ENCODE results near the gene RNF146.
A peak's percentile ranks its signal among the peaks of the same experiment; 100 is the strongest.
"Not testable (repeated sequence)": the region's sequence is repeated elsewhere in the genome, so short reads cannot be mapped to it uniquely, and the experiment has no call there.

The RNF146 gene, protein sequence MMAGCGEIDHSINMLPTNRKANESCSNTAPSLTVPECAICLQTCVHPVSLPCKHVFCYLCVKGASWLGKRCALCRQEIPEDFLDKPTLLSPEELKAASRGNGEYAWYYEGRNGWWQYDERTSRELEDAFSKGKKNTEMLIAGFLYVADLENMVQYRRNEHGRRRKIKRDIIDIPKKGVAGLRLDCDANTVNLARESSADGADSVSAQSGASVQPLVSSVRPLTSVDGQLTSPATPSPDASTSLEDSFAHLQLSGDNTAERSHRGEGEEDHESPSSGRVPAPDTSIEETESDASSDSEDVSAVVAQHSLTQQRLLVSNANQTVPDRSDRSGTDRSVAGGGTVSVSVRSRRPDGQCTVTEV

GRCh38 chr6:127266178-127266891, at the start of gene RNF146:
RNF146 (plus strand) TSS chr6:127266864; CDS start chr6:127280339, 13,475 bp downstream.
- DNase-seq (ENCODE audit: low spot score in 2 of 2), result peak; percentile 64 to 82
- Mint-ChIP-seq H3K27me3 (no peaks in the 10 kb centered on the region), H3K27ac (peak within 1 kb of the TSS; percentile 98), H3K36me3 (no peaks in the 10 kb centered on the region), H3K4me3 (peak within 1 kb of the TSS; percentile 92), H3K4me1 (peaks cover 14% of the 10 kb centered on the region), H3K9me3 (no peaks in the 10 kb centered on the region)
- ATAC-seq (ENCODE audit: low read depth), result peak; percentile 77

GRCh38 chr6:127219869-127220268, 46.8 kb upstream of the RNF146 start:
- no peaks in the 10 kb centered on the region for H3K4me1 Mint-ChIP-seq
- no peak overlapping the region for H3K4me3 Mint-ChIP-seq
- no peaks in the 10 kb centered on the region for H3K9me3 Mint-ChIP-seq
- ATAC-seq (ENCODE audit: low read depth), result no peak
- H3K36me3 Mint-ChIP-seq, result no peaks in the 10 kb centered on the region
- H3K27me3 Mint-ChIP-seq, result peaks cover 8% of the 10 kb centered on the region
- H3K27ac Mint-ChIP-seq, result no peak overlapping the region
- no peak for DNase-seq (ENCODE audit: low spot score in 2 of 2)

DNA sequence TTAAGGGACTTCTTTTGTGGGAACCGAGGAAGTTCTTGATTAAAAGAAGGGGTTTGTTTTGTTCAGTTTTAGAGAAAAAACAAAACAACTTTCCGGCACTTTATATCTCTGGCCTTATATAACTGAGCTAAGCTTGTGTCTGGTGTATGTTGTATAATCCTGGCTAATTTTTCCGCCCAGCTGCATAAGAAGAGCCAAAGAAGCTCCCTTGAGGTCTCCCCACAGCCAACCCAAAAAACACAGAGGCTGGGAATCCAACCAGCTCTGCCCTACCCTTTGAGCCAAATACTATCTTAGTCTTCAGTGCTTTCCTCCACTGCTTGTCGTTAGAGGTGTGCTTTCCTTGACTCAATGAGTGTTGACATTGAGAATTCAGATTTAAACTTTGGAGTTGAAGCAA, 45.5 kb upstream of the RNF146 start:
- no peaks in the 10 kb centered on the region for H3K4me1 Mint-ChIP-seq
- DNase-seq (ENCODE audit: low spot score in 2 of 2) (no peak), ATAC-seq (ENCODE audit: low read depth) (no peak)
- no peaks in the 10 kb centered on the region for H3K9me3 Mint-ChIP-seq
- H3K4me3 Mint-ChIP-seq, result no peak overlapping the region
- no peak overlapping the region for H3K27ac Mint-ChIP-seq
- no peaks in the 10 kb centered on the region for H3K36me3 Mint-ChIP-seq
- peaks cover 11% of the 10 kb centered on the region for H3K27me3 Mint-ChIP-seq

GRCh38 chr6:127222418-127222817, 44.2 kb upstream of the RNF146 start:
- ATAC-seq (ENCODE audit: low read depth) (no peak), DNase-seq (ENCODE audit: low spot score in 2 of 2) (no peak)
- Mint-ChIP-seq H3K4me3 (no peak overlapping the region), H3K9me3 (no peaks in the 10 kb centered on the region), H3K27me3 (peaks cover 11% of the 10 kb centered on the region), H3K36me3 (no peaks in the 10 kb centered on the region), H3K27ac (no peak overlapping the region), H3K4me1 (no peaks in the 10 kb centered on the region)

DNA sequence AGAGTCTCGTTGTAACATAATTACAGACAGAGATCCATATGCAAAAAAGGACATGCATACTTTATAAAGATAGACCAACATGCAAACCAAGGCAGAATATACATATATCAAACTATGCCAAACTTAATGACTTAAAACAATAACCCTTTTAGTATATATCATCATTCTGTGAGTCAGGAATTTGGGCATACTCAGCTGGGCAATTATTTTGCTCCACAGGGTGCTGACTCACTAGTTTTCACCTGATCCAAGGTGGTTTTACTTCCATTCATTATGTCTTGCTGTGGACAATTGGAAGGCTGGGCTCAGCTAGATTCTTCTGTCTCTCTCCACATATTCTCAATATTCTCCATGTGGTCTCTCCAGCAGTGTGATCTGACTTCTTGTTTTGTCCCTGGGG, 41.2 kb upstream of the RNF146 start:
- H3K9me3 Mint-ChIP-seq, result peaks cover 2% of the 10 kb centered on the region
- H3K36me3 Mint-ChIP-seq, result no peaks in the 10 kb centered on the region
- ATAC-seq (ENCODE audit: low read depth) (no peak), DNase-seq (ENCODE audit: low spot score in 2 of 2) (no peak)
- H3K4me1 Mint-ChIP-seq, result no peaks in the 10 kb centered on the region
- H3K27ac Mint-ChIP-seq, result no peak overlapping the region
- H3K27me3 Mint-ChIP-seq, result peaks cover 17% of the 10 kb centered on the region
- no peak overlapping the region for H3K4me3 Mint-ChIP-seq

DNA sequence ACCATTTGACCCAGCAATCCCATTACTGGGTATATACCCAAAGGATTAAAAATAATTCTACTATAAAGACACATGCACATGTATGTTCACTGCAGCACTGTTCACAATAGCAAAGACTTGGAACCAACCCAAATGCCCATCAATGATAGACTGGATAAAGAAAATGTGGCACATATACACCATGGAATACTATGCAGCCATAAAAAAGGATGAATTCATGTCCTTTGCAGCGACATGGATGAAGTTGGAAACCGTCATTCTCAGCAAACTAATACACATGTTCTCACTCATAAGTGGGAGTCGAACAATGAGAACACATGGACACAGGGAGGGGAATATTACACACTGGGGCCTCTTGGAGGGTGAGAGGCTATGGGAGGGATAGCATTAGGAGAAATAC, 32.8 kb upstream of the RNF146 start:
- not testable (repeated sequence) for DNase-seq (ENCODE audit: low spot score in 2 of 2); H3K4me3 Mint-ChIP-seq; H3K36me3 Mint-ChIP-seq; H3K27ac Mint-ChIP-seq; H3K27me3 Mint-ChIP-seq; ATAC-seq (ENCODE audit: low read depth); H3K4me1 Mint-ChIP-seq
- H3K9me3 Mint-ChIP-seq, result peaks cover 18% of the 10 kb centered on the region

DNA sequence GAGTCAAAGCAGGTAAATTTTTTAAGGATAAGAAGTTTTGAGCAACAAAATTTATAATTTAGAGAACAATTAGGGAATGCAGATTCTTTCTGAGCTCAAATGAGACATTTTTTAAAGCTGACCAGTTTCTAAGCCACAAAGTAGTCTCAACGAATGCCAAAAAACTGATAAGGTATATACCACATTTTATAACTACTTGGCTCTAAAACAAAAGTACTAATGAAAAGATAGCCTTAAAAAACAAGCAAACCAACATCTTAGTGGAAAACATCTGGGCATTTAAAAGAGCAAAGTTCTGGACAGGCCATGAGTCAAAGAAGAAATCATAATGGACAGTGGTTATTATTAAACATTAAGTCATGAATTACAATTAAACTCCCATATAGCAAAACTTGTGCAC, 23.2 kb upstream of the RNF146 start:
- H3K27me3 Mint-ChIP-seq, result peaks cover 5% of the 10 kb centered on the region
- H3K36me3 Mint-ChIP-seq, result no peaks in the 10 kb centered on the region
- H3K9me3 Mint-ChIP-seq, result no peaks in the 10 kb centered on the region

DNA sequence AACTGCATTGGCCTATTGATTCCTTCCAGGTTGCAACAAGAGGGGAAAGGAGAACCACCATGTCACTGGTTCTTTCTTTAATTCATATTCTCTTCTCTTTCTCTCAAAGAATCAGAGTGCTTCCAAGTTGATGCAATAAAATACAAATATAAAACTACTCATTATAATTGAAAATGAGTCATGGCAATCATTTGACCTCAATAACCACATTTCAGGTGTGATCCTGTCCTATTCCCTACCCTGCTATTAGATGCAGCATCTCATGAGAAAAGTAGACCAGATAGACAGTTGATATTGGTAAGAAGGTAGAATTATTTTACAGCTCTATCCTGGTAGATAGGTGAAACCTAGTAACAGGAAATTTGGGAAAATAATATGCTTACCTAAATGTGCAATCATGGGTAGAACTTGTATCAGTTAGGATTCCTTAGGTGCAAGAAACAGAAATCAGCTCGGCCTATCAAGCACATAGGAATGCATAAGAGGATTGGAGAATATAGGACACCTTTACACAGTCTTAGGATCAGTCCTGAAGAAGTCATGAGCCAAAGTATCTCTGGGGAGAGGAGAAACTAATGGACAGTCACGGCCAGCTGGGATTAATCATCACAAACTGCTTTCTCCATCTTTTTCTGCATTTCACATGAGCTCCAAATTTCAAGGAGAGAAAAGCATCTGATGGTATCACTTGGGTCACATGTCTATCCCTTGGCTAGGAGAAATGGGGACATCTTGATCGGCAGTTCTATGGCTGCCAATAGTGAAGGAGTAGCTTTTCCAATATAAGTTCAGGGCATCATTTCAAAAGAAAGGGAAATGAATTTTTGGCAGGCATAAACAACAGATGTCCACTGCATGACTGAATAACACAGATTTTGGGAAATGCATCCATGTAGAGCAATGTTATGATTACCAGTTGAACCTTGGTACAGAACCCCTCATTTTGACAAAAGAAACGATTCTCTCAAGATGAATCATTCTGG, 19.3 kb upstream of the RNF146 start:
- Mint-ChIP-seq H3K4me3 (no peak overlapping the region), H3K36me3 (no peaks in the 10 kb centered on the region), H3K27ac (no peak overlapping the region), H3K9me3 (no peaks in the 10 kb centered on the region), H3K4me1 (no peaks in the 10 kb centered on the region), H3K27me3 (peaks cover 5% of the 10 kb centered on the region)
- DNase-seq (ENCODE audit: low spot score in 2 of 2), result no peak
- ATAC-seq (ENCODE audit: low read depth), result no peak

More for the DNA sequence above, 23.2 kb upstream of the RNF146 start:
- Mint-ChIP-seq H3K4me1 (no peaks in the 10 kb centered on the region), H3K4me3 (no peak overlapping the region), H3K27ac (no peak overlapping the region)
- ATAC-seq (ENCODE audit: low read depth) (no peak), DNase-seq (ENCODE audit: low spot score in 2 of 2) (no peak)

- Mint-ChIP-seq H3K9me3 (no peaks in the 10 kb centered on the region), H3K27me3 (peaks cover 6% of the 10 kb centered on the region), H3K27ac (no peak overlapping the region), H3K4me3 (no peak overlapping the region), H3K36me3 (no peaks in the 10 kb centered on the region), H3K4me1 (no peaks in the 10 kb centered on the region)
- no peak for DNase-seq (ENCODE audit: low spot score in 2 of 2)
- ATAC-seq (ENCODE audit: low read depth), result no peak
Observed at GRCh38 chr6:127249621-127250020, 17.0 kb upstream of the RNF146 start.

GRCh38 chr6:127255286-127255685, 11.4 kb upstream of the RNF146 start:
- Mint-ChIP-seq H3K4me1 (no peaks in the 10 kb centered on the region), H3K36me3 (no peaks in the 10 kb centered on the region), H3K27me3 (peaks cover 3% of the 10 kb centered on the region), H3K9me3 (no peaks in the 10 kb centered on the region), H3K27ac (no peak overlapping the region), H3K4me3 (no peak overlapping the region)
- no peak for ATAC-seq (ENCODE audit: low read depth)
- DNase-seq (ENCODE audit: low spot score in 2 of 2), result no peak

DNA sequence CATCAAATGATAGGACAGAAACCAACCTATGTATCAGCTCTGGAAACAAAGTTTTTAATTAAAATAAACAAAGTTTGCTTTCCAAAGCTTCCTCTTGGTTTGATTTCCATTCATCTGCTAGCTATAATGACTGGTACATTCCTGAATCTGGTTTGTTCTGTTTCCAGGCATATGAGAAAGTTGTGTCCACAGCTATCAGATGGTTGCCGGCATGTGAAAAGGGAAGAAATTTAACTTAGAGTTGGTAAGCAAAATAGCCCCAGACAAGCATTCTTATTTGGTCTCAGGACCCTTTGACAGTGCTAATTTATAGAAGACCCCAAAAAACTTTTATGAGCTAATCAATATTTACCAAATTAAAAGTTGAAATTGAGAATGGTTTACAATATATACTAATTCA, 3.8 kb upstream of the RNF146 start:
- no peaks in the 10 kb centered on the region for H3K36me3 Mint-ChIP-seq
- no peaks in the 10 kb centered on the region for H3K9me3 Mint-ChIP-seq
- DNase-seq (ENCODE audit: low spot score in 2 of 2) (no peak), ATAC-seq (ENCODE audit: low read depth) (no peak)
- no peak overlapping the region for H3K27ac Mint-ChIP-seq
- H3K27me3 Mint-ChIP-seq, result peaks cover 2% of the 10 kb centered on the region
- peaks cover 3% of the 10 kb centered on the region for H3K4me1 Mint-ChIP-seq
- H3K4me3 Mint-ChIP-seq, result no peak overlapping the region

GRCh38 chr6:127263481-127263880, 3.2 kb upstream of the RNF146 start:
- Mint-ChIP-seq H3K36me3 (no peaks in the 10 kb centered on the region), H3K27ac (no peak overlapping the region), H3K27me3 (peaks cover 2% of the 10 kb centered on the region), H3K9me3 (no peaks in the 10 kb centered on the region), H3K4me3 (no peak overlapping the region), H3K4me1 (peaks cover 9% of the 10 kb centered on the region)
- ATAC-seq (ENCODE audit: low read depth) (no peak), DNase-seq (ENCODE audit: low spot score in 2 of 2) (no peak)

DNA sequence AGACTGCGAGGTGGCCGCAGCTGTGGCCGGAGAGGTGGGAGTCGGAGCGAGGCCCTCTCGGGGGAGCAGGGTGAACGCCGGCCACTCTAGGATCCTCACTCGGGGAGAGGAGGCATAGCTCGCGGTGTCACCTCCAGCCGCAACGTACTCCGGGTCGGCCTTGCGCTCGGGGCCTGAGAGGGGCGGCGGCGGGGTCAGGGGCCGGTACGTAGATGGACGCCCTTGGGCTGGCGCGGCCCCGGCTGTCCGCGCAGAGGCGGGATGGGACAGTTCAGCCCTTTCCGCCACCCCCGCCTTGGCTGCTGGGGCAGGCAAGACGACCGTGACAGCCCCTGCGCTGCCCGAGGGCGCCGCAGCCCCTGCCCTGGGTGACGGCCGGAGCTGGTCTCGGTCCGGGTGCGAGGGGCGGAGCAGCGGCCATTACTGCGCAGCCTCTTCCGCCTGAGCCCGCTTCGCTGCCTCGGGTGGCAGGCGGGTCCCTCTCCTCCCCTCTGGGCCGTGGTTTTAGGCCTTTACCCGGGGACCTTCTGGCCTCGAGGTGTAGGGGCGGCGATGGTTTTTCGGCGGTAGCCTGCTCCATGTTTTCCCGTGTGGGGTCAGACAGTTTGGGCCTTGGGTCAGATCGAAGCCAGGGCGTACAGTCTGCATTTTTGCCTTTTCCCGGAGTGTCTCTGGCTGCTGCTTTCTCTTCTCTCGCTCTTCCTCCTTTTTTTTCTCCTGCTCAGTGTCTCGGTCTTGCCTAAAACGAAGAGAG, 405 bp downstream of the RNF146 start:
- Mint-ChIP-seq H3K36me3 (no peaks in the 10 kb centered on the region), H3K27me3 (no peaks in the 10 kb centered on the region), H3K4me3 (peak overlapping the region; percentile 92), H3K9me3 (no peaks in the 10 kb centered on the region), H3K4me1 (peaks cover 15% of the 10 kb centered on the region), H3K27ac (peak overlapping the region; percentile 98)
- ATAC-seq (ENCODE audit: low read depth) (peak; percentile 58), DNase-seq (ENCODE audit: low spot score in 2 of 2) (peak in 1 of 2 donors; percentile 50)

Data from memory B cell (primary cell).